ENCODE data around the gene RB1.

RB1 gene

GRCh38 chr13:48528720-48529119, 225.2 kb downstream of the RB1 start:
- DNase-seq (ENCODE audit: low read depth, low spot score): no peak

- DNase-seq (ENCODE audit: low read depth, low spot score): no peak
Measured at GRCh38 chr13:48530833-48531232, 227.3 kb downstream of the RB1 start.

All from brain pericyte (primary cell).